Natural killer cell (primary cell): ENCODE results near the gene MEX3D. TPM values are rescaled to one million over a fixed set of nuclear protein-coding genes. Genes with fewer than 3 reads are reported as not detected.
"Not testable (repeated sequence)": the region's sequence is repeated elsewhere in the genome, so short reads cannot be mapped to it uniquely, and the experiment has no call there.

Experiments
- ATAC-seq, 3 donors: fragments of 150-1000 bp in 2 of 3; fragments of 200-7000 bp in 1 of 3; cut with Tn5 transposase; 1 replicate in 1 of 3; 2 replicates in 2 of 3; pipeline ENCODE4 v1.10.0; 2021; ENCODE audit warnings: mild to moderate bottlenecking in 2 of 3, moderate library complexity in 2 of 3
- DNase-seq, 2 donors: peaks; one replicate each; pipeline versions ENCODE4 v3.0.0 to v3.0.0-alpha.2; 2013 to 2021; ENCODE audit warnings: mixed read lengths in 1 of 2
- H3K27ac ChIP-seq: one replicate; pipeline ENCODE4 v1.5.1; 2013; ENCODE audit warnings: mild to moderate bottlenecking, low read length
- H3K27me3 ChIP-seq: one replicate; pipeline ENCODE4 v1.6.1; 2013; ENCODE audit warnings: low read length; ENCODE audit not compliant: control insufficient read depth, insufficient read depth
- H3K36me3 ChIP-seq: one replicate; pipeline ENCODE4 v1.6.1; 2013; ENCODE audit warnings: low read length; ENCODE audit not compliant: control insufficient read depth, insufficient read depth
- H3K4me1 ChIP-seq: one replicate; pipeline ENCODE4 v1.6.1; 2013; ENCODE audit warnings: low read length; ENCODE audit not compliant: control insufficient read depth, insufficient read depth
- H3K4me3 ChIP-seq: one replicate; pipeline ENCODE4 v1.5.1; 2013; ENCODE audit warnings: low read length
- H3K9me3 ChIP-seq: one replicate; pipeline ENCODE4 v1.6.1; 2013; ENCODE audit warnings: low read length; ENCODE audit not compliant: control insufficient read depth, insufficient read depth
- H3K27ac Mint-ChIP-seq, 2 donors: one replicate each; pipeline ENCODE4 v1.8.0; 2022; ENCODE audit warnings: mild to moderate bottlenecking in 2 of 2, mixed read lengths in 2 of 2, moderate library complexity in 1 of 2
- H3K27me3 Mint-ChIP-seq, 2 donors: one replicate each; pipeline ENCODE4 v1.8.0; 2022; ENCODE audit warnings: low read depth in 2 of 2, mixed read lengths in 2 of 2
- H3K36me3 Mint-ChIP-seq: one replicate; pipeline ENCODE4 v1.8.0; 2022; ENCODE audit warnings: mixed read lengths
- H3K4me1 Mint-ChIP-seq, 2 donors: one replicate each; pipeline ENCODE4 v1.8.0; 2022; ENCODE audit warnings: mixed read lengths in 2 of 2
- H3K4me3 Mint-ChIP-seq: one replicate; pipeline ENCODE4 v1.8.0; 2022; ENCODE audit warnings: mild to moderate bottlenecking, moderate library complexity, mixed read lengths
- H3K9me3 Mint-ChIP-seq, 2 donors: one replicate each; pipeline ENCODE4 v1.8.0; 2022; ENCODE audit warnings: mixed read lengths in 2 of 2
- CTCF ChIP-seq: fragments of 200-600 bp; IDR thresholded peaks from one replicate; pipeline ENCODE4 v1.8.0; 2022; ENCODE audit warnings: antibody characterized with exemption
- WGBS: methylation state at CpG from one replicate; pipeline ENCODE4 v1.1.7; 2013; ENCODE audit warnings: missing lambda C conversion rate; ENCODE audit not compliant: insufficient coverage; 5-methylcytosine and 5-hydroxymethylcytosine counted together
- intact Hi-C: fragments of 100-400 bp; cut with micrococcal nuclease; formaldehyde crosslinking; loops from one replicate; pipeline ENCODE4 v1.14.2; 2022
- total RNA-seq, 4 donors: library from RNA; stranded (reverse); fragments of 120-200 nt in 1 of 4; gene quantifications; one replicate each; pipeline versions ENCODE4 v1.2.3 to v1.2.4, GENCODE V29; 2013 to 2022

Gene MEX3D
- total RNA-seq, 3 donors from 2014 or later (not counting 1 experiment from before 2014, with no cell fraction given), result 4.2 to 6.9 (median 4.4) TPM

GRCh38 chr19:1551068-1552040 lies 16.8 kb downstream of the MEX3D start:
- ATAC-seq (no peak), DNase-seq (no peak)
- Histone ChIP-seq H3K9me3 (no peaks in the 10 kb centered on the region), H3K4me1 (peaks cover under 1% of the 10 kb centered on the region), H3K4me3 (no peak overlapping the region), H3K27me3 (no peaks in the 10 kb centered on the region), H3K27ac (no peak overlapping the region), H3K36me3 (no peaks in the 10 kb centered on the region)
- Mint-ChIP-seq H3K4me1 (peaks cover 0 to 1% of the 10 kb centered on the region in 2 donors), H3K27ac (no peak overlapping the region), H3K9me3 (no peaks in the 10 kb centered on the region), H3K36me3 (no peaks in the 10 kb centered on the region), H3K4me3 (no peak overlapping the region), H3K27me3 (peaks cover 0 to 6% of the 10 kb centered on the region in 2 donors)
- 85% methylated on average over 16 of the region's 17 CpGs for WGBS
- TF ChIP-seq CTCF, result no peak
- intact Hi-C loops, result no loop called here

GRCh38 chr19:1549332-1549945 lies 18.7 kb downstream of the MEX3D start:
- WGBS, result 82% methylated on average over 4 of the region's 4 CpGs
- intact Hi-C loops, result loop anchor here (5.0 to 10.0 kb wide), 2 partner anchors 123 to 275 kb away; no protein-coding TSS in a partner anchor
- Histone ChIP-seq H3K4me3 (no peak overlapping the region), H3K27ac (no peak overlapping the region), H3K4me1 (peaks cover 6% of the 10 kb centered on the region), H3K9me3 (no peaks in the 10 kb centered on the region), H3K27me3 (no peaks in the 10 kb centered on the region), H3K36me3 (no peaks in the 10 kb centered on the region)
- Mint-ChIP-seq H3K9me3 (no peaks in the 10 kb centered on the region), H3K36me3 (no peaks in the 10 kb centered on the region), H3K27ac (no peak overlapping the region), H3K27me3 (peaks cover 0 to 9% of the 10 kb centered on the region in 2 donors), H3K4me1 (peaks cover 0 to 6% of the 10 kb centered on the region in 2 donors), H3K4me3 (no peak overlapping the region)
- no peak for ATAC-seq
- DNase-seq, result no peak
- TF ChIP-seq CTCF, result no peak

GRCh38 chr19:1540365-1540925 lies 27.7 kb downstream of the MEX3D start:
- no peaks in the 10 kb centered on the region for H3K36me3 ChIP-seq
- H3K4me3 Mint-ChIP-seq, result no peak overlapping the region
- no peaks in the 10 kb centered on the region for H3K9me3 ChIP-seq
- no peak overlapping the region for H3K27ac Mint-ChIP-seq
- no peak for ATAC-seq
- WGBS, result 41% methylated on average over 17 of the region's 17 CpGs
- no peak for DNase-seq
- intact Hi-C loops, result loop anchor here (10.0 kb wide), 1 partner anchor 284 kb away; no protein-coding TSS in a partner anchor
- H3K27me3 ChIP-seq, result peaks cover 2% of the 10 kb centered on the region
- H3K36me3 Mint-ChIP-seq, result no peaks in the 10 kb centered on the region
- H3K27ac ChIP-seq, result no peak overlapping the region
- TF ChIP-seq CTCF, result no peak
- no peaks in the 10 kb centered on the region for H3K4me1 ChIP-seq
- H3K27me3 Mint-ChIP-seq, result peaks cover 6 to 11% of the 10 kb centered on the region in 2 donors
- H3K4me1 Mint-ChIP-seq, result no peaks in the 10 kb centered on the region
- H3K9me3 Mint-ChIP-seq, result no peaks in the 10 kb centered on the region
- H3K4me3 ChIP-seq, result no peak overlapping the region

- not testable (repeated sequence) for H3K4me1 ChIP-seq, H3K27me3 ChIP-seq, H3K4me3 Mint-ChIP-seq, H3K27ac ChIP-seq, H3K9me3 ChIP-seq, H3K36me3 Mint-ChIP-seq, H3K27ac Mint-ChIP-seq, H3K4me3 ChIP-seq, DNase-seq, H3K9me3 Mint-ChIP-seq, H3K4me1 Mint-ChIP-seq, ATAC-seq, H3K36me3 ChIP-seq
- H3K27me3 Mint-ChIP-seq, result peaks cover 6 to 11% of the 10 kb centered on the region in 2 donors
- intact Hi-C loops, result loop anchor here (10.0 kb wide), 1 partner anchor 285 kb away; no protein-coding TSS in a partner anchor
- 88% methylated on average over 9 of the region's 11 CpGs for WGBS
Measured at GRCh38 chr19:1539749-1540148, 28.4 kb downstream of the MEX3D start.
